Thyroid gland (tissue), 4 donors: ENCODE results near the gene TBC1D22B.

ENCODE experiments used
- CTCF ChIP-seq, 6 experiments: fragments of 200-600 bp in 3 of 6; fragments of 450-650 bp in 3 of 6; sonication (generic) in 3 of 6; IDR thresholded peaks; one replicate each; pipeline ENCODE4 v1.5.1; 2016 to 2019; ENCODE audit warnings: antibody characterized with exemption in 6 of 6, mild to moderate bottlenecking in 2 of 6, inconsistent platforms in 1 of 6, moderate library complexity in 1 of 6
- POLR2A ChIP-seq, 2 donors: fragments of 450-650 bp; IDR thresholded peaks; one replicate each; pipeline ENCODE4 v1.6.1; 2017; ENCODE audit warnings: antibody characterized with exemption in 2 of 2, mild to moderate bottlenecking in 2 of 2, moderate library complexity in 1 of 2

- TF ChIP-seq CTCF (IDR thresholded peaks at IDR 0.05) (no peak), POLR2A (IDR thresholded peaks at IDR 0.05) (no peak)
Measured at GRCh38 chr6:37242429-37243052, 15.0 kb upstream of the TBC1D22B start.
